Cardiac fibroblast (primary cell): ENCODE measurements around the gene RIBC2.
A peak's percentile ranks its signal among the peaks of the same experiment; 100 is the strongest.

Experiments used
- DNase-seq, 2 donors: peaks; one replicate each; pipeline versions ENCODE4 v3.0.0 to v3.0.0-alpha.2; 2010; ENCODE audit warnings: low read depth in 2 of 2
- H3K4me3 ChIP-seq, 2 donors: replicated peaks in 1 of 2; 1 replicate in 1 of 2; 2 replicates in 1 of 2; pipeline ENCODE4 v1.5.1; 2011; ENCODE audit warnings: low read depth in 2 of 2, low read length in 2 of 2, mild to moderate bottlenecking in 2 of 2, moderate library complexity in 1 of 2
- CTCF ChIP-seq: IDR thresholded peaks from one replicate; pipeline ENCODE4 v1.5.1; 2011; ENCODE audit warnings: low read depth, mild to moderate bottlenecking, low read length, inconsistent platforms

RIBC2 gene

GRCh38 chr22:45472426-45472825 is 58.9 kb downstream of the RIBC2 start:
- H3K4me3 ChIP-seq: no peak overlapping the region
- no peak for TF ChIP-seq CTCF
- no peak for DNase-seq

GRCh38 chr22:45473626-45474237 is 60.2 kb downstream of the RIBC2 start:
- H3K4me3 ChIP-seq: no peak overlapping the region
- no peak for DNase-seq
- TF ChIP-seq CTCF: no peak

GRCh38 chr22:45475063-45475747 is 61.7 kb downstream of the RIBC2 start:
- H3K4me3 ChIP-seq: no peak overlapping the region
- TF ChIP-seq CTCF: no peak
- DNase-seq: peak in 1 of 2 donors; percentile 28

DNA sequence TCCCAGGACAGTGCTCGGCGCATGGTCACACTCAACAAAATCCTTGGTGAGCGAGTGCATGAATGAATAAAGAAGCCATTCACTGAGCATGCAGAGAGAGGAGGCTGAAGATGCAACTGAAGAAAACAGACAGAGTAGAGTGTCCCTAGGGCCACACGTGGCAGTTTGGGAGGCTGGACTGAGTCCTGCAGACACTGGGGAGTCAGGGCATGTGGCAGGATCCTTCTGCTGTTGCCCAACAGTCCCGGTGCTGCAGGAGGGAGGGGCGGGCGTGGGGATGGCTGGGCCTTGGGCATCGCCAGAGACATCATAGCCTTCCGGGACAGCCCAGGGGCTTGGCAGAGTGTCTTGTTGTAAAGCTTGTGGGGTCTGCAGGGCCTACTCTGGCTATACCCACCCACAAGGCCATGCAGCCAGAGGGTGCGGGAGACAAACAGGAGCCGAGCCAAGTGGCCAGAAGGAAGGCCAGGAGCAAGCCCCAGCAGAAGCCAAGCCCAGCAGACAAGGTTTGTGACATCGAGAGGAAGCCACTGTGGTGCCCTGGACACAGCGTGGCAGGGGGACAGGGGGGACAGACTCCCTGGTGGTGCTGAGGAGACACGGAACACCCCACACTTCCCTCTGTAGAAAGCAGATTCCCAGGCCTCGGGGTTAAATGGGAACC is 62.5 kb downstream of the RIBC2 start:
- DNase-seq: no peak
- no peak for TF ChIP-seq CTCF
- no peak overlapping the region for H3K4me3 ChIP-seq

DNA sequence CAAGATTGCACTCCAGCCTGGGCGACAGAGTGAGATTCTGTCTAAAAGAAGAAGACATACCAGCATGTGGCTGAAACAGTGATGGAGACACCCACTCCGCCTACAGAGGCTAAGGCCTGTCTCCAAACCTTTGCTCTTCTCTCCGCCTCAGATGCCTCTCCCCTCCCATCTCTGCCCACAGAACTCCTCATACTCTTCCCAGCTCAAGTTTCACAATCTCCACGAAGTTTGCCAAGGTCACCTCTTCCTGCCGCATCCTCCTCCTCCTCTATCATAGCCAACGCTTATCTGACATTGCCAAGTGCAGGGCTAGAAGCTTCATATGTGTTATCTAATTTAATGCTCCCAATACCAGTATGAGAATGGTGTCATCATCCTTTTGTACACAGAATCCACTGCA is 63.3 kb downstream of the RIBC2 start:
- no peak overlapping the region for H3K4me3 ChIP-seq
- no peak for TF ChIP-seq CTCF
- DNase-seq: no peak

- no peak for DNase-seq
- H3K4me3 ChIP-seq: no peak overlapping the region
- TF ChIP-seq CTCF: no peak
Measured at GRCh38 chr22:45477366-45478107, 64.0 kb downstream of the RIBC2 start.
